Karpas-422 (cell line): ENCODE data around the gene CPSF4L. TPM values are rescaled to one million over a fixed set of nuclear protein-coding genes. Genes with fewer than 3 reads are reported as not detected.

Source experiments
- DNase-seq: peaks from one replicate; pipeline ENCODE4 v3.0.0-alpha.2; 2015
- H2AFZ ChIP-seq: fragments of 200-600 bp; sonication (generic); 2 replicates; pipeline ENCODE4 v1.6.1; 2014; ENCODE audit warnings: antibody characterized with exemption, low read length, mixed read lengths
- H3K27ac ChIP-seq: fragments of 200-600 bp; sonication (generic); 2 replicates; pipeline ENCODE4 v1.5.1; 2014; ENCODE audit warnings: mild to moderate bottlenecking, low read length, moderate library complexity
- H3K27me3 ChIP-seq: fragments of 200-600 bp; sonication (generic); 2 replicates; pipeline ENCODE4 v1.6.1; 2014; ENCODE audit warnings: low read length, mixed read lengths
- H3K36me3 ChIP-seq: fragments of 200-600 bp; sonication (generic); 2 replicates; pipeline ENCODE4 v1.6.1; 2014; ENCODE audit warnings: low read length, mixed read lengths; ENCODE audit not compliant: insufficient read depth
- H3K4me1 ChIP-seq: fragments of 200-600 bp; sonication (generic); 2 replicates; pipeline ENCODE4 v1.6.1; 2014; ENCODE audit warnings: mild to moderate bottlenecking, low read length, mixed read lengths
- H3K4me2 ChIP-seq: fragments of 200-600 bp; sonication (generic); 2 replicates; pipeline ENCODE4 v1.6.1; 2014; ENCODE audit warnings: low read length, low read depth, mild to moderate bottlenecking; ENCODE audit not compliant: poor library complexity, severe bottlenecking
- H3K4me3 ChIP-seq: fragments of 200-600 bp; sonication (generic); 2 replicates; pipeline ENCODE4 v1.5.1; 2014; ENCODE audit warnings: mild to moderate bottlenecking, antibody characterized with exemption, low read length, mixed read lengths
- H3K79me2 ChIP-seq: fragments of 200-600 bp; sonication (generic); 2 replicates; pipeline ENCODE4 v1.6.1; 2014; ENCODE audit warnings: mild to moderate bottlenecking, low read length, mixed read lengths
- H3K9ac ChIP-seq: fragments of 200-600 bp; sonication (generic); 2 replicates; pipeline ENCODE4 v1.6.0; 2014; ENCODE audit warnings: low read length
- H3K9me2 ChIP-seq: fragments of 200-600 bp; sonication (generic), shearing (Covaris generic); replicated peaks from 2 replicates; pipeline ENCODE4 v1.6.0; 2014; ENCODE audit warnings: mild to moderate bottlenecking, low read length, moderate library complexity; ENCODE audit not compliant: insufficient read depth
- H3K9me3 ChIP-seq: fragments of 300-700, 200-600 bp; sonication (generic); 2 replicates; pipeline ENCODE4 v1.6.1; 2014; ENCODE audit warnings: low read length, mixed read lengths
- H4K20me1 ChIP-seq: fragments of 200-600 bp; sonication (generic); 2 replicates; pipeline ENCODE4 v1.6.1; 2014; ENCODE audit warnings: mild to moderate bottlenecking, antibody characterized with exemption, low read length, low read depth; ENCODE audit not compliant: insufficient read depth
- total RNA-seq: library from RNA; depleted of rRNA; stranded (reverse); fragments of >200 nt; shearing (Covaris generic); gene quantifications from 2 replicates; pipeline ENCODE4 v1.2.3, GENCODE V29; 2014; ENCODE audit warnings: low replicate concordance

CPSF4L gene
- total RNA-seq, 1 experiment from 2014 or later: not detected

DNA sequence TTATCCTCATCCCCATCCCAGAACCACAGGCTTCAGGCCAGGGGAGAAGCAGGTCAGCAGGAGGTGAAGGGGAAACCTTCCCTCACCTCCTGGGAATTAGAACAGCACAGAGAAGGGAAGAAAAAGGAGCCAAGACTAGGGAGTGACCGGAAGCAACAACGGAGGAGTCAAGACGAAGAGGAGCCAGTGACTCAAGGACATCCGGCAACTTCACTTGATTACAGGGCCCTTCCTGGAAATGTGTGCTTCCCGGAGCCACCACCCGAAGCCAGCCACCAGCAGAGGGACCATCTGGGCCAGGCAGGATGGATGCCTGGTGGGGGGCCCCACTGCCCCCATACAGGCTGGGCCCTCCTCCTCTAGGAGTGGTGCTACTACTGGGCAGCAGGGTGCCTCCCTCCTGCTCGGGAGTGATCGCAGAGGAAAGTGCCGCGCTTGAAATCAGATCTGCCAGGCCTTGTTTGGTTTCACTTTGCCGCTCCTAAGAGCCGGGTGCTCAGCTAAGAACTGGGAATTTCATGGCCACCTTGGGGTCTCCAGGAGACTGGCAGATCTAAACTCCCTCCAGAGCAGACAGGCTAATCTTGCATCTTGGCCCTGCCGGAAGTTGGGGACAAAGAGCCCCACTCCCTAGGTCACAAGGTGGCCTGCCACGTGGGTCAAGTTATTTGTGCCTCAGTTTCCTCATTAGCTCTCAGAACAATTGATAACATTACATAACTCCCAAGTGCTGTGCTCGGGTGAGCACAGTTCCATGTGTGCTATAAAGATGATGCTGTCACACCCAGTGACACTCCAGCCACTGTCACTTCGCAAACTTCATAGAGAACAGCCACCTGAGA, 43.5 kb upstream of the CPSF4L start:
- H3K9me3 ChIP-seq: no peaks in the 10 kb centered on the region
- H3K36me3 ChIP-seq: no peaks in the 10 kb centered on the region
- no peaks in the 10 kb centered on the region for H3K9me2 ChIP-seq
- no peak overlapping the region for H3K4me2 ChIP-seq
- no peaks in the 10 kb centered on the region for H3K27me3 ChIP-seq
- H4K20me1 ChIP-seq: no peaks in the 10 kb centered on the region
- H2AFZ ChIP-seq: no peak overlapping the region
- no peak overlapping the region for H3K4me3 ChIP-seq
- H3K27ac ChIP-seq: no peak overlapping the region
- H3K9ac ChIP-seq: no peak overlapping the region
- no peak for DNase-seq
- H3K79me2 ChIP-seq: no peaks in the 10 kb centered on the region
- no peaks in the 10 kb centered on the region for H3K4me1 ChIP-seq

DNA sequence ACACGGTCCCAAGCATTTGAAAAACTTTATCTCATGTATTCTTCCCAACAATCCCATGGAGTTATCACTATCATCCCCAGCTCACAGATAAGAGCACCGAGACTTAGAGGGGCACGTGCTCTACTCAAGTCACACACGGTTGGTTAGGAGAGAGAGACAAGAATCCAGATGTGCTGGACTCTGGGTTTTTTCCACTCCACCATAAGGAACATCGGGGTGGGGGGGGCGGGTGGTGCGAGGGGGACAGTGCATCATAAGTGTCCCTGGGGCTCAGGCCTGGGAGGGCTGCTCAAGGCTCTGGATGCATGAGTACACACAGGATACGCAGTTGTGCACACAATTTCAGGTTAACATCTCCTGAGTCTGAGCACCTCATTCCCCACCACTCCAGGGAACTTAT, 42.8 kb upstream of the CPSF4L start:
- Histone ChIP-seq H2AFZ (no peak overlapping the region), H3K36me3 (no peaks in the 10 kb centered on the region), H4K20me1 (no peaks in the 10 kb centered on the region), H3K9me3 (no peaks in the 10 kb centered on the region), H3K4me1 (no peaks in the 10 kb centered on the region), H3K4me2 (no peak overlapping the region), H3K9ac (no peak overlapping the region), H3K79me2 (no peaks in the 10 kb centered on the region), H3K4me3 (no peak overlapping the region), H3K27ac (no peak overlapping the region), H3K27me3 (no peaks in the 10 kb centered on the region), H3K9me2 (no peaks in the 10 kb centered on the region)
- DNase-seq: no peak

DNA sequence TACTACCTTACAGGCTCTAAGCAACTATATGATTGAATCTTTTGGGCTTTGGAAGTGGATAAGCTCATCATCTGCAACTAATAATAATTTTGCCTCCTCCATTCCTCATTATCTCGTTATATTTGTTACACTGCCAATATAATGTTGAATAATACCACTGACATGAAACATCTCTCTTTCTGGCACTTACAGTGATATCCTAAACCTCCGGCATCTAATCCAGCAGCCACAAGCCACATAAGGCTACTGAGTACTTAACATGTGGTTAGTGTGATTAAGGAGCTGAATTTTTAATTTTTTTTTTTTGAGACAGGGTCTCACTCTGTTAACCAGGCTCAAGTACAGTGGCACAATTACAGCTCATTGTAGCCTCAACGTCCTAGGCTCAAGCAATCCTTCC, 40.5 kb upstream of the CPSF4L start:
- Histone ChIP-seq H3K4me1 (no peaks in the 10 kb centered on the region), H2AFZ (no peak overlapping the region), H3K79me2 (no peaks in the 10 kb centered on the region), H3K27ac (no peak overlapping the region), H3K36me3 (no peaks in the 10 kb centered on the region), H3K27me3 (no peaks in the 10 kb centered on the region), H3K9me2 (no peaks in the 10 kb centered on the region), H3K4me2 (no peak overlapping the region), H3K4me3 (no peak overlapping the region), H3K9ac (no peak overlapping the region), H4K20me1 (no peaks in the 10 kb centered on the region), H3K9me3 (no peaks in the 10 kb centered on the region)
- no peak for DNase-seq

DNA sequence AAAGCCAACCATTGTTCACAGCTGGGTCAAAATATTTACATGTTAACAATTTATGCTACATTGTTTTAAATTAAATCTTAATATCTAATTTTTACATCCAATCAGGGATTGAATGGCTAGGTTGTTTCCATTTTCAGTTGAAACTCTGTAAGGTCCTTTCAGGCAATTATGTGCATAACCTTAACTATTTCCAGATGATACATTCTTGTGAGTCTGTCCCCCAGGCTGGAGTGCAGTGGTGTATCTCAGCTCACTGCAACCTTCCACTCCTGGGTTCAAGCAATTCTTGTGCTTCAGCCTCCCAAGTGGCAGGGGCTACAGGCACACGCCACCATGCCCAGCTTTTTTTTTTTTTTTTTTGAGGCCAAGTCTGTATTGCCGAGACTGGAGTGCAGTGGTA, 39.7 kb upstream of the CPSF4L start:
- Histone ChIP-seq H3K9me2 (no peaks in the 10 kb centered on the region), H3K27ac (no peak overlapping the region), H3K79me2 (no peaks in the 10 kb centered on the region), H3K9me3 (no peaks in the 10 kb centered on the region), H2AFZ (no peak overlapping the region), H3K27me3 (no peaks in the 10 kb centered on the region), H3K4me2 (no peak overlapping the region), H3K9ac (no peak overlapping the region), H4K20me1 (no peaks in the 10 kb centered on the region), H3K4me3 (no peak overlapping the region), H3K4me1 (no peaks in the 10 kb centered on the region), H3K36me3 (no peaks in the 10 kb centered on the region)
- no peak for DNase-seq

DNA sequence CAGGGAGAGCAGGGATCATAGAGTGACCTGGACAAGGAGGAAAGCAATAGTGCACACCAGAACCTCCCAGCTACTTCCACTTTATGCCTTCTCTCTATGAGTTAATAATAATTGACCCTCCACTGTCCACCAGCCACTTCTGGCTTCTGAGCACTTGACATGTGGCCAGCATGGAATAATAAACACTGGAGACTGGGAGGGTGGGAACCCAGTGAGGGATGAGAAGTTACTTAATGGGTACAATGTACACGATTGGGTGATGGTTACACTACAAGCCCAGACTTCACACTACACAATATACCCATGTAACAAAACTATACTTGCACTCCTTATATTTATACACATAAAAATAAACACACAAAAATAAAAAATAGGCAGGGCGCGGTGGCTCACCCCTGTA, 38.7 kb upstream of the CPSF4L start:
- DNase-seq: no peak
- no peaks in the 10 kb centered on the region for H4K20me1 ChIP-seq
- no peaks in the 10 kb centered on the region for H3K27me3 ChIP-seq
- no peak overlapping the region for H3K4me3 ChIP-seq
- H2AFZ ChIP-seq: no peak overlapping the region
- H3K79me2 ChIP-seq: no peaks in the 10 kb centered on the region
- H3K9me2 ChIP-seq: no peaks in the 10 kb centered on the region
- no peaks in the 10 kb centered on the region for H3K4me1 ChIP-seq
- H3K27ac ChIP-seq: no peak overlapping the region
- no peaks in the 10 kb centered on the region for H3K9me3 ChIP-seq
- no peak overlapping the region for H3K9ac ChIP-seq
- H3K4me2 ChIP-seq: no peak overlapping the region
- no peaks in the 10 kb centered on the region for H3K36me3 ChIP-seq

DNA sequence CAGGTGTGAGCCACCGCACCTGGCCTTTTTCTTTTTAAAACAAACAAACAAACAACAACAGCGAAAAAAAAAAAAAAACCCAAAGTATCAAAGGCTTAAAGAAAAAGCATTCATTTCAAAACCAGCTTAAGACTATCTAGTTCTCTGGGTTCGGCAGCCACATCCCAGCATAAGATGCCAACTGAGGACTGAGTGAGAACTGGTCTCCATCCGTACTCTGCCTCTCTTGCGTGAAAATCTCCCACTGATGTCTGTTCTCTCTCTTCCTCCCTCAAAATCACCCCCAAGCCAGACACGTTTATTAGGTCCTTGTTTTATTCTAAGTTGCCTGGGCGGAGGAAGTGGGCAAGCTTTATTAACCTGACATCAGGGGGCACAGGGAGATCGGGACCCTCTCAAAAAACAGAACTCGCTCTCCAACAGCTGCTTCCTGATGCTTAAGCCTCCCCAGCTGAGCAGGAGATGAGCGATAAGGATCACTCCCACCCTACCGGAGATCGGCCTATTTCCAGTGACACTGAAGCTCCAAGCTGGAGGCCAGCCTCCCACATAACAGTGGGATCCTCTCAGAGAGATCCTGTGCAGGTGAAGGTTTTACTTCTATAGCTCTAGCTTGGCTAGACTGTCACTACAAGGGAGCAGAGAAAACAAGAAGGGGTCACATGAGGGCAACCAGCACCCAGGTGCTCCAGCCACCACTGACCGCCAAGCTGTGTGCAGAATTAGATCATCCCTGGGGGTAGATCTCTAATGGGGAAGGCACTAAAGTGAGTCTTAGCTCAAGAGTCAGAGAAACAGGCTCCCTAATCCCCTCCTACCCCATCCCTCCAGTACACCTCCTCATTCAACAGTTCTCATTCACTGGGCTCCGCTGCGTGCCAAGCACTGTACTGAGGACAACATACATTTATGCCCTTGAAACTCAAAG, 36.5 kb upstream of the CPSF4L start:
- Histone ChIP-seq H3K36me3 (no peaks in the 10 kb centered on the region), H3K9me2 (no peaks in the 10 kb centered on the region), H3K79me2 (no peaks in the 10 kb centered on the region), H3K9me3 (no peaks in the 10 kb centered on the region), H3K9ac (no peak overlapping the region), H2AFZ (no peak overlapping the region), H3K27me3 (no peaks in the 10 kb centered on the region), H3K4me3 (no peak overlapping the region), H3K4me2 (no peak overlapping the region), H3K27ac (no peak overlapping the region), H3K4me1 (no peaks in the 10 kb centered on the region), H4K20me1 (no peaks in the 10 kb centered on the region)
- DNase-seq: no peak

DNA sequence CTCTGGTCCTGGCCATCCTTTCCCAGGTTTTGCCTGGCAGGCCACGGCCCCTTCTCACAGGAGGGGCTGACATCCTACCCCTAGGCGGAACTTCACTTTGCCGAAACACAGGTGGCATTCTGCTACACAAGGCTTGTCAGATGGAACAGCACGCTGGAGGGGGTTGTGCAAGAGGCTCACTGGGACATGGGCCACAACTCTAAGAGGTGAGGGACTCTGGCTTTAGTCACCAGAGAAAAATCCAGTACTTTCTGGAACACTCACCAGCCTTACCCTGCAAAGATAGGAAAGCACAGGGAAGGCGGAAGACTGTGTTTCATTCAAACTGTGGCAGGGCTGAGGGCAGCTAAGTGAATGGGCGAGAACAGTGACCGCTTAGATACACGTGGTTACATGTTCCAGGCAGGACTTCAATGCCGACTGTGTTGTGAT, 31.8 kb upstream of the CPSF4L start:
- H3K27me3 ChIP-seq: no peaks in the 10 kb centered on the region
- H3K36me3 ChIP-seq: no peaks in the 10 kb centered on the region
- peaks cover 4% of the 10 kb centered on the region; the same call in 1 of the 2 replicates for H3K4me1 ChIP-seq
- no peak overlapping the region for H3K4me2 ChIP-seq
- H4K20me1 ChIP-seq: no peaks in the 10 kb centered on the region
- no peaks in the 10 kb centered on the region for H3K9me3 ChIP-seq
- no peaks in the 10 kb centered on the region for H3K79me2 ChIP-seq
- H3K9ac ChIP-seq: no peak overlapping the region
- H3K4me3 ChIP-seq: no peak overlapping the region
- no peak for DNase-seq
- H3K27ac ChIP-seq: no peak overlapping the region
- H2AFZ ChIP-seq: no peak overlapping the region
- H3K9me2 ChIP-seq: no peaks in the 10 kb centered on the region

DNA sequence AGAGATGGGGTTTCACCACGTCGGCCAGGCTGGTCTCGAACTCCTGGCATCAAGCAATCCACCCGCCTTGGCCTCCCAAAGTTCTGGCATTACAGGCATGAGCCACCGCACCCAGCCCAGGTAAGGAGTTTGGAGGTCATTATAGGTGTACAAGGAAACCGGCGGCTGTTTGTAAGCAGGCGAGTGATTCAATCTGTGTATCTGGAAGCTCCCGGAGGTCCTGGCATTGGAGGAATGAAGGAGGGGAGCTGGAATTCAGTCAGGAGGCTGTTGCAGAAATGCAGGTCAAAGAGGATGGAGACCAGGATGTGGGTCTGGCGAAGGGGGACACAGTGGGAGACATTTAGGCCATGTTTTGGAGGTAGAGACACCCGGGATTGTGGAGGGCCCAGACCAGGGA, 31.4 kb upstream of the CPSF4L start:
- H3K9me3 ChIP-seq: no peaks in the 10 kb centered on the region
- H3K4me1 ChIP-seq: peaks cover 4% of the 10 kb centered on the region; the same call in 1 of the 2 replicates
- H3K4me2 ChIP-seq: no peak overlapping the region
- H3K9ac ChIP-seq: no peak overlapping the region
- no peaks in the 10 kb centered on the region for H3K36me3 ChIP-seq
- H3K27ac ChIP-seq: no peak overlapping the region
- DNase-seq: no peak
- H3K4me3 ChIP-seq: no peak overlapping the region
- no peak overlapping the region for H2AFZ ChIP-seq
- no peaks in the 10 kb centered on the region for H4K20me1 ChIP-seq
- no peaks in the 10 kb centered on the region for H3K9me2 ChIP-seq
- H3K27me3 ChIP-seq: no peaks in the 10 kb centered on the region
- no peaks in the 10 kb centered on the region for H3K79me2 ChIP-seq
